ENCODE data around the gene ADAMTSL3.

The ADAMTSL3 gene, protein sequence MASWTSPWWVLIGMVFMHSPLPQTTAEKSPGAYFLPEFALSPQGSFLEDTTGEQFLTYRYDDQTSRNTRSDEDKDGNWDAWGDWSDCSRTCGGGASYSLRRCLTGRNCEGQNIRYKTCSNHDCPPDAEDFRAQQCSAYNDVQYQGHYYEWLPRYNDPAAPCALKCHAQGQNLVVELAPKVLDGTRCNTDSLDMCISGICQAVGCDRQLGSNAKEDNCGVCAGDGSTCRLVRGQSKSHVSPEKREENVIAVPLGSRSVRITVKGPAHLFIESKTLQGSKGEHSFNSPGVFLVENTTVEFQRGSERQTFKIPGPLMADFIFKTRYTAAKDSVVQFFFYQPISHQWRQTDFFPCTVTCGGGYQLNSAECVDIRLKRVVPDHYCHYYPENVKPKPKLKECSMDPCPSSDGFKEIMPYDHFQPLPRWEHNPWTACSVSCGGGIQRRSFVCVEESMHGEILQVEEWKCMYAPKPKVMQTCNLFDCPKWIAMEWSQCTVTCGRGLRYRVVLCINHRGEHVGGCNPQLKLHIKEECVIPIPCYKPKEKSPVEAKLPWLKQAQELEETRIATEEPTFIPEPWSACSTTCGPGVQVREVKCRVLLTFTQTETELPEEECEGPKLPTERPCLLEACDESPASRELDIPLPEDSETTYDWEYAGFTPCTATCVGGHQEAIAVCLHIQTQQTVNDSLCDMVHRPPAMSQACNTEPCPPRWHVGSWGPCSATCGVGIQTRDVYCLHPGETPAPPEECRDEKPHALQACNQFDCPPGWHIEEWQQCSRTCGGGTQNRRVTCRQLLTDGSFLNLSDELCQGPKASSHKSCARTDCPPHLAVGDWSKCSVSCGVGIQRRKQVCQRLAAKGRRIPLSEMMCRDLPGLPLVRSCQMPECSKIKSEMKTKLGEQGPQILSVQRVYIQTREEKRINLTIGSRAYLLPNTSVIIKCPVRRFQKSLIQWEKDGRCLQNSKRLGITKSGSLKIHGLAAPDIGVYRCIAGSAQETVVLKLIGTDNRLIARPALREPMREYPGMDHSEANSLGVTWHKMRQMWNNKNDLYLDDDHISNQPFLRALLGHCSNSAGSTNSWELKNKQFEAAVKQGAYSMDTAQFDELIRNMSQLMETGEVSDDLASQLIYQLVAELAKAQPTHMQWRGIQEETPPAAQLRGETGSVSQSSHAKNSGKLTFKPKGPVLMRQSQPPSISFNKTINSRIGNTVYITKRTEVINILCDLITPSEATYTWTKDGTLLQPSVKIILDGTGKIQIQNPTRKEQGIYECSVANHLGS (N-terminal part only)

DNA sequence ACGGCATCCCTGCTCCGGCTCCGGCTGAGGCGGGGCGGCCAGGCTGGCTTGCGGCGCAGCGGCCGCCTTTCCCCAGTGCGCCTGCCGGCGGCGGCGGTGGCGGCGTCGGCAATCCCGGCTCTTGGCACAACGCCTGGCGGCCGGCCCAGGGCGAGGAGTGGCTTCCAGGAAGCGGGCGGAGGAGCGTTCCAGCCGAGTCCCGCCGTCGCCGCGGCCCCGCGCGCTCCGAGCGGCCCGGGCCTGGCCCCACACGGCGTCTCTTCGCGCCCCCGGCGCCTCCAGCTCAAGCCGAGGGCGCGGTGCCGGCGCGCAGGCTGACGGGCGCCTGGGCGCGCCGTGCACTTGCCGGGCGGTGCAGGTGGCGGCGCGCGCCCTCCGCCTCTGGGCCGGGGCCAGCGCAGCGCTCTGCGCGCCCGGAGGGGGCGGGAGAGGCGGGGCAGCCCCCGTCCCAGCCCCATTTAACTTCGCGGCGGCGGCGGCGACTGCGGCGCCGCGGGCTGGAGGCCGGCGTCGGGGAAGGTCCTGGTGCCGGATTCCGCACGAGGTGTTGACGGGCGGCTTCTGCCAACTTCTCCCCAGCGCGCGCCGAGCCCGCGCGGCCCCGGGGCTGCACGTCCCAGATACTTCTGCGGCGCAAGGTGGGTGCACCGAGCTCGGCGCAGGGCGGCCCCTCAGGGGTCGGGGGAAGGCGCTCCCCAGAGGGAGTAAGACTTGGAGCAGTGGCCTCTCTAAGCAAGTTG, at the start of gene ADAMTSL3:
Gene ADAMTSL3 (plus strand): TSS at position 485 of the 740 bp plus-strand sequence. CDS start 1,639 bp downstream, outside the sequence.
- DNase-seq (ENCODE audit: low read depth in 2 of 2): peak in 1 of 2 experiments; percentile 3

DNA sequence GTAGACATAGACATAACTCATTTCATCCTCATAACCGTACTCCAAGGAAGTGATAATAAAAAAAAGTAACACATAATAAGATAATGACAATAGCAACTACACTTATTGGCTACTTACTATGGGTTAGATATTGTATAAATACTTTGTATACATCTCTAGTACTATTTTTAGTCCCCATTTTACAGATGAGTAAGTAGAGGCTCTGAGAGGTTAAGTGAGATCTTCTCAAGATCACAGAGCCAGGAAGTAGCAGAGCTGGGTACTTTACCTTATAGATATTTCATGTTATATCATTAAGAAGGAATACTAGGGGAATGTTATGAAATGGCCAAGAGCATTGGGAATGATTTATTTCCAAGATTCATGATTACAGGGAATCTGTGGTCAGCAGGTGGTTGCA, 49.4 kb upstream of the ADAMTSL3 start:
- DNase-seq (ENCODE audit: low read depth in 2 of 2): no peak

DNA sequence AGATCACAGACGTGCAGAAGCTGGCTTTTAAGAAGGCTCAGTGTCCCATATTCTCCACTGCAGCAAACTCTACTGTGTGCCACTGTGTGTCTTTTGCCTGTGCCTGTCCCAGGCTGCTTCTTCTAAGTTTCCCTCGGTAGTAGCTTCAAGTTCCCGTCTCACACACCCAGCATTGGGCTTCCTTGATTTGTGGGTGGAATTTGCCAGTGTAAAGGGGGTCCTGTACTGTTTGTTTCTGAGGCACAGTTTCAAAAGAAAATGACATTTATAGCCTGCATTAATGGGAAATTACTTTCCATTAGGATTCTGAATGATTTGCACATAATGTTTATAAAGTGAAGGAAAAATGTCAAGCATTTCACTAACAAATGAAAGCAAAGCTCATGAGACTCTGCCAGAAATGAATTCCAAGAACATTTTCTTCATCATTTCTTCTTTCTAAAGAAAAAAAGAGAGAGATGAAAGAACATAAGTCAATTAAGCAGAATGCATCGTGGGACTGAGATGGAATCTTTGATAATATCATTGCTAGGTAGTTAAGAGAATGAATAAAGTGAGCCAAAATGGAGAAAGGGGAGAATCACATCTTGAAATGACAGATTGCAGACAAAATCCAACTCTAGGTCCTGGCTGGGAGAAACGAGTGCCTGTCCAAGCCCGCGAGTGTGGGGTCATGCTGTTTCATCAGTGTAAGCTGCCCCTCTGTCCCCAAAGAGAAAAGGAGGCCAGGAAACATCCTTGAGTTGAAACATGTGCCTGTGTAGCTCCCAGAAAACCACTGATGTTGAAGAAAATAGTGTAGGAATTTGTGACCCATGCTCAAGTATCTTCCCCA, 48.6 kb upstream of the ADAMTSL3 start:
- no peak for DNase-seq (ENCODE audit: low read depth in 2 of 2)

DNA sequence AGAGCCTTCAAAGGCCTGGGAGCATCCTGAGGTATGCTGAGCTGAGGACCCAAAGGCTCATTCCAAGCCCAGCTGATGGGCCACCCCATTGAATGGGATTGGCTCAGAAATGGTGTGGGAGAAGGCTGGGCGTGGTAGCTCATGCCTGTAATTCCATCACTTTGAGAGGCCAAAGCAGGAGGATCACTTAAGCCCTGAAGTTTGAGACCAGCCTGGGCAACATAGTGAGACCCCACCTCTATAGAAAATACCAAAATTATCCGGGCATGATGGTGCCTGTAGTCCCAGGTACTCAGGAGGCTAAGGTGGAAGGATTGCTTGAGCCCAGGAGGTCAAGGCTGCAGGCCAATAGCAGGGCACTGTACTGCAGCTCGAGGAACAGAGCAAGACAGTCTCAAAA, 43.8 kb upstream of the ADAMTSL3 start:
- DNase-seq (ENCODE audit: low read depth in 2 of 2): no peak

DNA sequence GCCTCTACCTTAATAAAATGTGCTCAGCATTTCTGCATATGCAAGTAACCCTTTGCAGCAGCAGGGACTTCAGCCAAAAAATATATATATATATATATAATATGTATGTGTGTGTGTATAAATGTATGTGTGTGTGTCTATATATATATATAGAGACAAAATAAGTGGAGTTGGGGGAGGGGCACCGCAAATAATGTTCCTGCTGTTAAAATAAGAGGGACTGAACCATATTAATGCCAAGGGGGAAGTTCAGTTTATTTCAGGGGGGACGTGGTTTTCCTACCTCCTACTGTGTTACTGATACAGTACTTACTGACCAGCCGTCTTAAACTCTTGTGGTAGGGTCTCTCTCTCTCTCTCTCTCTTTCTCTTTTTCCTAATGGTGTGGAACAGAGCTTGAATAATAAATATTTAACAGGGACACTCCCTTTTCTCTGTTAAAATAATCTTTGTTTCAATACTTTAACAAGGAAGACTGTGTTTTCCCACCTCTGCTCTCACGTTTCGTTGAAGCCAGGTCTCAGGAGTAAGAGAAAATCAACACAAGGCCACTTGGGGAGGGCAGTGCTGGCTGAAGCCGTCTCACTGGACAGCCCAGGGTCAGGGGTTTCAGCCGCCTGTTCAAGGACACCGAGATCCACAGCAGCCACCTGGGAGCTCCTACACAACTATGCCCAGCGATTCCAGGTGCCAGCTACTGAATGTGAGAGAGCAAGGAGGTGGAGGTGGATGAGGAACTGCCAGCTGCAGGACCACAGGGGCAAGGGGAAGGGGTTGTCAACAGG, 42.8 kb upstream of the ADAMTSL3 start:
- DNase-seq (ENCODE audit: low read depth in 2 of 2): no peak

DNA sequence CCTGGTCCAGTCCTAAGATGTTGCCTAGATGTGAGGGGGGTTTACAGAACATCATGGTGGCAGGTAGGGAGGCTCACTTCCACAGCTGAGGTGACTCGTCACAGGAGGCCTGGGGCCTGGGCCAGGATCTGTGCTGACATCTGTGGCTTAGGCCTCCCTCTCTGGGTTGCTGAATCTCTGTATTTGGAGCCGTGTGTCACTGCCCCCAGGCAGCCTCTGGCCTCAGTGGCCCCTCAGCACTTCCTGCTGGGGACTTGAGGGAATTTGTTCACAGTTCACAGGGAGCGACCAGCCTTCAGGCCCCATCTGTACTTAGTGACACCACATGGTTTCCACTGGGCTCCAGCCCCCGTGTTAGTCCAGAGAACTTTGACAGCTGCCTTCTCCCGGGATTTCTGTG, 41.7 kb upstream of the ADAMTSL3 start:
- no peak for DNase-seq (ENCODE audit: low read depth in 2 of 2)

DNA sequence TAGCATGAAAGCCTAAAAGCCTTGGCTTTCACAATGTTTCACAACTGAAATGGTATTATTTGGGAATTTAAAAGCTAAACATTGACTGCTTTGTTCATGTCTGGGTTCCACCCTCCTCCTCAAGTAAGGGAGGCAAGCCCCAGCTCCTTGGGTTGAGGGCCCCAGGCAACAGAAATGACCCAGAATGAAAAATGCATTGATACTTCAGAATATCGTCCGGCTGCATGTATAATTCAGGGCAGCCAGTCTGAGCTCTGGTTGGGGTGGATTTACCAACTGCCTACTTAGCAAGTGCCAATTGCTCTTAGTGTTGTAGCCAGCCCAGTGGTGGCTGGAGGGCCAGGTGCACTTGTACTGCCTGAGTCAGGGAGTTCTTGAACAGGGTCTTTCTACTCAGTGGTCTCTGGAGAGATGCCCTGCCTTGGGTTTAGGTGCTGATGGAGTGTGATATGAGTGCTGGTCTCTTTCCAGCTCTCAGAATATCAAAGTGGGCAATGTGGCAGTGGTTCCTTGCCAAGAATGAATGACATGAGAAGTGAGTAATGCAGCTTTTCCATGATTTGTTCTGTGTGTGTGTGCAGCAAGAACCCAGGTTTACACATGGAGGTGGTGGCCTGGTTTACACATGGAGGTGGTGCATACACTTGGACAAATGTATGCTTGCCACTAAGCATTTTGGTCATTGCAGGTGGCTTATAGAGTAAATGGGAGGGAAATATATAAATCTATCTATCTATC, 40.9 kb upstream of the ADAMTSL3 start:
- DNase-seq (ENCODE audit: low read depth in 2 of 2): no peak

DNA sequence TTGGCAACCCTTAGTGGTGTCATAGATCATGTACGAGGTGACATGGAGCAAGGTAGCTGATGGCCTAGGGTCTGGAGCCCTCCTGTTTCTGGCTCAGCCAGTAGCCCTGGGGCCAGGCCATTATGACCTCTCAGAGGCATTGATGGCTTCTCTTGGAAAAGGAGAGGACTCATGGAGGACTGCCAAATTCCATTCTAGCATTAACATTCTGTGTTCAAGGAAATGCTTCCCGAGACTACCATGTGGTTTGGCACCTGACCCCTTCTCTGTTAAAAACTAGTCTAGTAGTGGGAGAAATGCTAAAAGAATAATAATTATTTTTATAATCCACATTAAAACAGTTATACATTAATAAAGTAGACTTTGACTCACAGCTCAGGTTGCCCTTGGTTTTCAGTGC, 40.2 kb upstream of the ADAMTSL3 start:
- DNase-seq (ENCODE audit: low read depth in 2 of 2): peak in 1 of 2 experiments; percentile 10

DNA sequence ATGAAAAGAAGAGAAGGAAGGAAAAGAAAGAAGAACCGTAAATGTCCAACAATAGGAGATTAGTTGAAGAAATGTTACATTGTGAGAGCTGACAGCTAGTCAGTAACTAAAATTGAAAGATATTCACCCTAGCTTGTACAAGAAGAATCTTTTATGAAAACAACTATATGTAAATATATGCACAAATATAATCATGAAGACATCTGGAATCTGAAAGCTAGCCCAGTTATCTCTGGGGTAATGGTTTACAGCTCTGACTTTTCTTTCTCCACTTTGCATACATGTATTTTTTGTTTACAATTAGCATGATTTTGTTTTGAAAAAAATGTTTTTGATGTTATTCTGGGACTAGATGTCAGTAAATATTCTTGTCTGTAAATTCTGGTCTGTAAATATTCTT, 37.1 kb upstream of the ADAMTSL3 start:
- no peak for DNase-seq (ENCODE audit: low read depth in 2 of 2)

DNA sequence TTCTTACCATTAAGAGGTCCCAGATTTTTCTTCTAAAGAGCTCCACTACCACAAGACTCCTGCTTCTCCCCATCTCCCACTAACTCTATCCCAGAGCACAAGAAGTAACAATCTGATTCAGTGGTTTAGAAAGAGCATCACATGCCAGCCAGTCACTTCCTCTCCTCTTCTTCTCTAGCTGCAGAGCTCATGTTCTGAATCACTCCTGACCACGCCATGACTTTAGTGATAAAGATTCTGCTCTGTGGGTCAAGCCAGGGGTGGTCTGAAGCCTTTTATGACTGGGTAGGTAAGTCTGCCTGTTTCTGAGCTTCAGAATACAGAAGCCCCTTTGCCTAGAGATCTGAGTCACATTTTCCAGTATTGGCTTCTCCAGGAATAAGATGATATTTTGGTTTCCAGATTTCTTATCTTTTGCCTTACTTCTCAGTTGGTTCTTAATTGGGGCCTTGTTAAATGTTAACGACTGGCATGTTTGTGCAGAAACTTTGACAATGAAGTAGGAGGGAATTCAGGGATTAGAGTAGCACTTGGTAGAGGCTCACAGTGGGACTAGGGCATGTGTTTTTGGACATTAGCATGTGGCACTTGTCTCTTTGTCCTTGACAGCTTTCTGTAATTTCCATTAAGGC, 27.6 kb upstream of the ADAMTSL3 start:
- DNase-seq (ENCODE audit: low read depth in 2 of 2): no peak

DNA sequence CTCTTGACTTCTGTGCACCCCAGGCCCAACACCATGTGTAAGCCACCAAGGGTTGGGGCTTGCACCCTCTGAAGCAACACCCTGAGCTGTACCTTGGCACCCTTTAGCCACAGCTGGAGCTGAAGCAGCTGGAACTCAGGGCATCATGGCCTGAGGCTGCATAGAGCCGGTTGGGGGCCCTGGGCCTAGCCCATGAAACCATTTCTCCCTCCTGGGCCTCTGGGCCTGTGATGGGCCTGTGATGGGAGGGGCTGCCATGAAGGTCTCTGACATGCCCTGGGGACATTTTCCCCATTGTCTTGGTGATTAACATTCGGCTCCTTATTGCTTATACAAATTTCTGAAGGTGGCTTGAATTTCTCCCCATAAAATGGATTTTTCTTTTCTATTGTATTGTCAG, 22.4 kb upstream of the ADAMTSL3 start:
- DNase-seq (ENCODE audit: low read depth in 2 of 2): no peak

DNA sequence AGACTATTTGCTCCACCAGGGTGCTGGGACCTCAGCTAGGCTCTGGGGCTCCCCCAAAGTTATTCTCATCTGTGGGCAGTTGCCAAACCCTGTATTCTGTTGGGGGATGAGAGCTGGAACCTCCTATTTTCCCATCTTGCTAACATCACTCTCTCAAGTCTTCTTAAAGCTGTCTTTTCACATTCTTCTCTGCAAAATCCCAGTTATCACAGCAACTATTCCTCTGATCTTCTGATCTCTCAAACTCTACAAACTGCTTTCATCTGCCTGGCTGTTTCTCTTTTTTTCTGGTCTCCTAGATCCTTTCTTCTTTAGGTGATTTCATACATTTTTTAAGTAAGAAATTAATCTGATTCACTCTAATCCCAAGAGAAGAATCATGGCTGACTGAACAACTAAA, 10.7 kb upstream of the ADAMTSL3 start:
- DNase-seq (ENCODE audit: low read depth in 2 of 2): no peak

DNA sequence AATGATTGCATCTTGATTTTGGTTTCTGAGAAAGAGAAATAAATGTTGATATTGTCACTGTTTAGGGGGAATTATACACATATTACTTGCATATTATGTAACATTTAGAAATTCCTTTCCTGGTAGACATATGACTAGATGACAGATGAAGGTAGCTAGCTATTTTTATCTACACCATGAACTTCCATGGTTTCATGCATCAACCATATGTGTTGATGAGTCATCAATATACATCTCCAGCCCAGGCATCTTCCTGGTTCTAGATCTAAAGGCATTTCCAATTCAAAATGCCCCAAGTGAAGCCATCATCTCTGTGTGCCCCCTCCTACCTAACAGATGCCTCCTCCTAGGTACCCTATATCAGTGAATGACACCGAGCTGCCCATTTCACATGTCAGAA, 9.5 kb upstream of the ADAMTSL3 start:
- no peak for DNase-seq (ENCODE audit: low read depth in 2 of 2)

DNA sequence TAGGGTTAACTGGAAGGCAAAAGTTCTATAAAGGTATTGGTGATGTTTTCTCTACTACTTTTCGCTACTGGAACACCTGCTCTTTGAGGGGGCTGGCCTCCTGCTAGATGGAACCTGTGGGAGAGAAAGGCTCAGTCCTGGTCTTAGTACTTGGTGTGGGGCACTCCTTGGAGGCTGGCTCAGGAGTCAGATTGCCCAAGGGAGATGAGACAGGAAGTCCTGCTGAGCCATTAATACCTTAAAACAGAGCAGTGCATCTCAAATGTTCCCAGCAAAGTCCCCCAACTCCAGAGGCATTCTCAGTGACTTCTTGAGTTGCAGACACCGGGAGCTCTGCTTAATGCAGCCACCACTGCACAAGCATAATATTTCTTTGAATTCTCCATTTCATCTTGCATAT, 3.1 kb upstream of the ADAMTSL3 start:
- DNase-seq (ENCODE audit: low read depth in 2 of 2): no peak

DNA sequence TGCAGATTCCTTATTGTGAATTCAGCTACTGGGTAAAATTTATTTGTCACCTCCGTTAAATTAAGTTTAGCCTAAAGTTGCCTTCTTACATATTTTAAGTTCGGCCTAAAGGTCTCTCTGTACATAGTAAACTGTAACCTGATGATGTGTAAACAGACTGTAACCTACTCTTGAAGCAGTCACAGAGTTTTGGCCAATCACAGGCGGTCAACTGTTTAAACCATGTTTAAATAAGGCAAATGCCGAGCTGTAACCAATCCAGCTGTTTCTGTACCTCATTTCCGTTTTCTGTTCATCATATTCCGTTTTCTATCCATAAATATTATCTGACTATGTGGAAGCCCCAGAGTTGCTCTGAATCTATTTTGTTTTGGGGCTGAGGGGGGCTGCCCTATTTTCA, 2.4 kb upstream of the ADAMTSL3 start:
- DNase-seq (ENCODE audit: low read depth in 2 of 2): no peak

DNA sequence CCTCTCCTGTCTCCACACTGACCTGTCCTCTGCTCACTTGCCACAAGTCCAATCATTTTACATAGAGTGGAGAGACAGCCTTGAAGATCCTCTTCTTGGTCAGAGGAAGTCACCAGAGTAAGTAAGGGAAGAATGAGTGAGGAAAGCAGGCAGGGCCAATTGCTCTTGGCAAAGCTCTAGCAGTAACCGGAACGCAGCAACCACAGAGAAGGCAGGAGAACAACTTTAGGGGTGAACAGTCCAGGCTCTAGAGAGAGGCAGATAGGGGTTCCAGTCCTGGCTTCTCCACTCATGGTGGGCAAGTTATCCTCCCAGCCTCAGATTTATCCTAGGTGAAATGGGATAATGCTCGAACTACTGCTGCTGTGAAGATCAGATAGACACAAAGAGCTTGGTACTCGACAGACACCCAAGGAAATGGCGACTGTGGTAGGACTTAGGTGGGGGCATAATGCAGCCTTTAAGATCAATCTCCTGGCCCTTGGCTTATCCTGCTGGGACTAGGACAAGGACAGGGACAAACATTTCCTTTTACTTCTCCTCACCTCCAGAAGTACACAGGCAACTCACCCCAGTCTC, 1.2 kb upstream of the ADAMTSL3 start:
- no peak for DNase-seq (ENCODE audit: low read depth in 2 of 2)

DNA sequence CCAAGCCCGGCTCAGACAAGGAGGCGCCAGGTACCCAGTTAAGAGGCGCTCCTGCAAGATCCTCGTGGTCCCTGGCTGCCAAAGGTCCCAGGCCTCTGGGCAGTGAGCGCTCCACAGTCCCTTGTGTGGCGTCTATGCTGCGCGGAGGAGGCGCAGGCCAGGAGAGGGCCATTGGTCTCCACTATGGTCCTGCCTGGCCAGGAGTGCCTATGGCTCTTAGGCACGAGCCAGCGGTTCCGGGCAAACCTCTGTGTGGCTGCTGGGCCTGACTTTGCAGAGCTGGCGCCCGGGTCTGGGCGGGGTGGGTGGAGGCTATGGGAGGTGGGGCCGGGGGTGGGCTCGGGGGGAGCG, 660 bp upstream of the ADAMTSL3 start:
- no peak for DNase-seq (ENCODE audit: low read depth in 2 of 2)
